Suprapubic skin (tissue), 4 donors: ENCODE results near the gene AGAP1. TPM values are rescaled to one million over a fixed set of nuclear protein-coding genes. Genes with fewer than 3 reads are reported as not detected.
"Not testable (repeated sequence)": the region's sequence is repeated elsewhere in the genome, so short reads cannot be mapped to it uniquely, and the experiment has no call there.

Source experiments
- DNase-seq, 2 donors: peaks; one replicate each; pipeline ENCODE4 v3.0.0-alpha.2; 2019; ENCODE audit warnings: low spot score in 2 of 2
- H3K27ac ChIP-seq: fragments of 200-600 bp; sonication (generic); one replicate; pipeline ENCODE4 v1.5.1; 2019
- H3K27me3 ChIP-seq: fragments of 200-600 bp; sonication (generic); one replicate; pipeline ENCODE4 v1.5.1; 2019
- H3K36me3 ChIP-seq: fragments of 200-600 bp; sonication (generic); one replicate; pipeline ENCODE4 v1.5.1; 2019
- H3K4me1 ChIP-seq: fragments of 200-600 bp; sonication (generic); one replicate; pipeline ENCODE4 v1.5.1; 2019
- H3K4me3 ChIP-seq: fragments of 200-600 bp; sonication (generic); one replicate; pipeline ENCODE4 v1.5.1; 2019; ENCODE audit warnings: mild to moderate bottlenecking
- H3K9me3 ChIP-seq: fragments of 200-600 bp; sonication (generic); one replicate; pipeline ENCODE4 v1.5.1; 2019
- CTCF ChIP-seq, 2 donors: fragments of 200-600 bp in 1 of 2; fragments of 450-650 bp in 1 of 2; sonication (generic) in 1 of 2; IDR thresholded peaks; one replicate each; pipeline ENCODE4 v1.5.1; 2016 to 2019; ENCODE audit warnings: antibody characterized with exemption in 2 of 2, mild to moderate bottlenecking in 1 of 2, moderate library complexity in 1 of 2
- EP300 ChIP-seq: sonication (generic); formaldehyde crosslinking; IDR thresholded peaks from one replicate; pipeline ENCODE4 v1.6.1; 2017; ENCODE audit warnings: antibody characterized with exemption
- POLR2A ChIP-seq, 2 donors: fragments of 450-650 bp; IDR thresholded peaks; one replicate each; pipeline ENCODE4 v1.6.1; 2017; ENCODE audit warnings: antibody characterized with exemption in 2 of 2, mild to moderate bottlenecking in 2 of 2, moderate library complexity in 2 of 2
- POLR2AphosphoS5 ChIP-seq, 3 donors: sonication (generic); formaldehyde crosslinking; IDR thresholded peaks; one replicate each; pipeline ENCODE4 v1.6.1; 2017; ENCODE audit warnings: antibody characterized with exemption in 3 of 3
- WGBS: methylation state at CpG from one replicate; pipeline ENCODE4 v1.1.5; 2018; 5-methylcytosine and 5-hydroxymethylcytosine counted together
- total RNA-seq, 4 donors: library from RNA; depleted of rRNA; stranded (reverse); fragments of >200 nt; gene quantifications; one replicate each; pipeline ENCODE4 v1.1.0, GENCODE V29; 2016

Gene AGAP1
- total RNA-seq, 4 donors from 2014 or later = 14.1 to 30.7 (median 19.4) TPM

GRCh38 chr2:235938611-235939010 is 444.8 kb downstream of the AGAP1 start:
- peaks cover 11% of the 10 kb centered on the region for H3K36me3 ChIP-seq
- no peaks in the 10 kb centered on the region for H3K9me3 ChIP-seq
- DNase-seq = peak in 1 of 2 donors; percentile 44
- H3K4me3 ChIP-seq = no peak overlapping the region
- H3K27ac ChIP-seq = no peak overlapping the region
- H3K27me3 ChIP-seq = no peaks in the 10 kb centered on the region
- WGBS = 96% methylated on average over 14 of the region's 14 CpGs
- TF ChIP-seq CTCF (IDR thresholded peaks at IDR 0.05) = no peak
- TF ChIP-seq EP300 = no peak
- TF ChIP-seq POLR2AphosphoS5 (IDR thresholded peaks at IDR 0.05) = no peak
- no peak for TF ChIP-seq POLR2A (IDR thresholded peaks at IDR 0.05)
- H3K4me1 ChIP-seq = no peaks in the 10 kb centered on the region

GRCh38 chr2:235939471-235939870 is 445.6 kb downstream of the AGAP1 start:
- WGBS = 87% methylated on average over 6 of the region's 6 CpGs
- Histone ChIP-seq H3K27ac (no peak overlapping the region), H3K4me1 (no peaks in the 10 kb centered on the region), H3K4me3 (no peak overlapping the region), H3K9me3 (no peaks in the 10 kb centered on the region), H3K27me3 (no peaks in the 10 kb centered on the region), H3K36me3 (peaks cover 11% of the 10 kb centered on the region)
- TF ChIP-seq EP300 = no peak
- TF ChIP-seq POLR2AphosphoS5 (IDR thresholded peaks at IDR 0.05) = no peak
- TF ChIP-seq POLR2A (IDR thresholded peaks at IDR 0.05) = no peak
- TF ChIP-seq CTCF (IDR thresholded peaks at IDR 0.05) = no peak
- DNase-seq = no peak

GRCh38 chr2:235940330-235940729 is 446.5 kb downstream of the AGAP1 start:
- Histone ChIP-seq H3K36me3 (peaks cover 11% of the 10 kb centered on the region), H3K27me3 (no peaks in the 10 kb centered on the region), H3K9me3 (no peaks in the 10 kb centered on the region), H3K4me3 (no peak overlapping the region), H3K4me1 (no peaks in the 10 kb centered on the region), H3K27ac (no peak overlapping the region)
- WGBS = 76% methylated on average over 8 of the region's 8 CpGs
- TF ChIP-seq POLR2AphosphoS5 (IDR thresholded peaks at IDR 0.05) (no peak), POLR2A (IDR thresholded peaks at IDR 0.05) (no peak), EP300 (no peak), CTCF (IDR thresholded peaks at IDR 0.05) (no peak)
- DNase-seq = peak in 1 of 2 donors; percentile 80

- Histone ChIP-seq H3K9me3 (no peaks in the 10 kb centered on the region), H3K4me1 (no peaks in the 10 kb centered on the region), H3K36me3 (no peaks in the 10 kb centered on the region), H3K27me3 (no peaks in the 10 kb centered on the region), H3K4me3 (no peak overlapping the region), H3K27ac (no peak overlapping the region)
- WGBS = 91% methylated on average over 10 of the region's 10 CpGs
- TF ChIP-seq POLR2AphosphoS5 (IDR thresholded peaks at IDR 0.05) = no peak
- no peak for DNase-seq
Observed at GRCh38 chr2:235944591-235944990, 450.7 kb downstream of the AGAP1 start.

- Histone ChIP-seq H3K9me3 (no peaks in the 10 kb centered on the region), H3K27me3 (no peaks in the 10 kb centered on the region), H3K36me3 (no peaks in the 10 kb centered on the region), H3K27ac (no peak overlapping the region), H3K4me1 (no peaks in the 10 kb centered on the region), H3K4me3 (no peak overlapping the region)
- DNase-seq = no peak
- WGBS = 89% methylated on average over 11 of the region's 11 CpGs
- TF ChIP-seq CTCF (IDR thresholded peaks at IDR 0.05) = no peak
- no peak for TF ChIP-seq POLR2AphosphoS5 (IDR thresholded peaks at IDR 0.05)
- no peak for TF ChIP-seq EP300
- no peak for TF ChIP-seq POLR2A (IDR thresholded peaks at IDR 0.05)
Observed at GRCh38 chr2:235945608-235946140, 451.8 kb downstream of the AGAP1 start.

- no peak for TF ChIP-seq CTCF (IDR thresholded peaks at IDR 0.05)
- no peak for TF ChIP-seq POLR2AphosphoS5 (IDR thresholded peaks at IDR 0.05)
- no peak for TF ChIP-seq POLR2A (IDR thresholded peaks at IDR 0.05)
- no peak for TF ChIP-seq EP300
- no peak overlapping the region for H3K27ac ChIP-seq
- H3K27me3 ChIP-seq = no peaks in the 10 kb centered on the region
- WGBS = 84% methylated on average over 6 of the region's 6 CpGs
- H3K4me1 ChIP-seq = no peaks in the 10 kb centered on the region
- no peak for DNase-seq
- H3K4me3 ChIP-seq = no peak overlapping the region
- no peaks in the 10 kb centered on the region for H3K36me3 ChIP-seq
- H3K9me3 ChIP-seq = no peaks in the 10 kb centered on the region
Observed at GRCh38 chr2:235946590-235946989, 452.7 kb downstream of the AGAP1 start.

- not testable (repeated sequence) for H3K27me3 ChIP-seq, H3K4me1 ChIP-seq, H3K4me3 ChIP-seq, H3K36me3 ChIP-seq, H3K9me3 ChIP-seq, DNase-seq, H3K27ac ChIP-seq
- 94% methylated on average over 6 of the region's 6 CpGs for WGBS
Observed at GRCh38 chr2:235947055-235947454, 453.2 kb downstream of the AGAP1 start.
